Measurements from ENCODE around the gene ID4.

GRCh38 chr6:19789100-19789803, 47.9 kb upstream of the ID4 start:
- TF ChIP-seq BHLHE40 (IDR thresholded peaks at IDR 0.05; ENCODE audit: borderline replicate concordance): no peak
- no peak for TF ChIP-seq CTBP1 (IDR thresholded peaks at IDR 0.05; ENCODE audit: borderline replicate concordance)
- no peak for TF ChIP-seq FOXA1 (IDR thresholded peaks at IDR 0.05)
- TF ChIP-seq ARNT (IDR thresholded peaks at IDR 0.05): no peak
- no peak for TF ChIP-seq FOXK2 (IDR thresholded peaks at IDR 0.05)
- TF ChIP-seq LEF1 (IDR thresholded peaks at IDR 0.05; ENCODE audit: borderline replicate concordance): no peak
- TF ChIP-seq SUZ12 (IDR thresholded peaks at IDR 0.05): no peak
- no peak for TF ChIP-seq SP1 (IDR thresholded peaks at IDR 0.05)
- no peak for TF ChIP-seq NFRKB (IDR thresholded peaks at IDR 0.05)
- TF ChIP-seq TARDBP (IDR thresholded peaks at IDR 0.05): no peak
